Heart right ventricle (tissue), 16 donors: ENCODE measurements around the gene RAD51B. TPM values are rescaled to one million over a fixed set of nuclear protein-coding genes. Genes with fewer than 3 reads are reported as not detected.
A peak's percentile ranks its signal among the peaks of the same experiment; 100 is the strongest.

Source experiments
- ATAC-seq, 8 donors: fragments of 200-7000 bp; cut with Tn5 transposase; one replicate each; pipeline ENCODE4 v1.9.1; 2020; ENCODE audit warnings: mild to moderate bottlenecking in 8 of 8, moderate library complexity in 8 of 8, moderate number of reproducible peaks in 1 of 8
- DNase-seq, 2 donors: peaks; one replicate each; pipeline ENCODE4 v3.0.0-alpha.2; 2020
- H3K27ac ChIP-seq, 10 donors: fragments of 200-600 bp; sonication (generic) in 2 of 10; one replicate each; pipeline versions ENCODE4 v1.5.0 to v1.8.0; 2020 to 2022; ENCODE audit warnings: mild to moderate bottlenecking in 3 of 10
- H3K27me3 ChIP-seq, 7 donors: fragments of 200-600 bp; one replicate each; pipeline ENCODE4 v1.8.0; 2021 to 2022; ENCODE audit warnings: mild to moderate bottlenecking in 2 of 7
- H3K36me3 ChIP-seq, 9 donors: fragments of 200-600 bp; sonication (generic) in 1 of 9; one replicate each; pipeline versions ENCODE4 v1.5.0 to v1.8.0; 2020 to 2022; ENCODE audit warnings: mild to moderate bottlenecking in 2 of 9
- H3K4me1 ChIP-seq, 9 donors: fragments of 200-600 bp; sonication (generic) in 1 of 9; one replicate each; pipeline versions ENCODE4 v1.5.0 to v1.8.0; 2020 to 2022; ENCODE audit warnings: mild to moderate bottlenecking in 4 of 9
- H3K4me3 ChIP-seq, 10 donors: fragments of 200-600 bp; sonication (generic) in 2 of 10; one replicate each; pipeline versions ENCODE4 v1.5.0 to v1.8.0; 2020 to 2022; ENCODE audit warnings: mild to moderate bottlenecking in 7 of 10, moderate library complexity in 2 of 10
- H3K9me3 ChIP-seq, 11 donors: fragments of 200-600 bp in 10 of 11; sonication (generic) in 2 of 11; one replicate each; pipeline versions ENCODE4 v1.5.0 to v1.8.0; 2013 to 2022; ENCODE audit warnings: mild to moderate bottlenecking in 2 of 11, control low read depth in 1 of 11, moderate library complexity in 1 of 11
- WGBS, 2 donors: extraction: QIAGEN DNeasy Blood & Tissue Kit; methylation state at CpG; one replicate each; pipeline ENCODE4 v1.1.7; 2013; ENCODE audit warnings: inconsistent platforms in 1 of 2; 5-methylcytosine and 5-hydroxymethylcytosine counted together
- intact Hi-C, 10 donors: fragments of 100-400 bp; cut with DNase I; formaldehyde crosslinking; loops; one replicate each; pipeline versions ENCODE4 v1.11.1 to v1.14.2; 2022
- polyA plus RNA-seq, 2 donors: library from polyadenylated mRNA; stranded (reverse); fragments of 200-250 nt; gene quantifications; one replicate each; pipeline ENCODE4 v1.2.3, GENCODE V29; 2013
- total RNA-seq, 10 donors: library from RNA; stranded (reverse); fragmentation: NEBNext Ultra II Directional in 3 of 10; extraction: Animal tissue kit (Norgen Biotek cat#: 25700) in 3 of 10; gene quantifications; one replicate each; pipeline versions ENCODE4 v1.2.1 to v1.2.4, GENCODE V29; 2021 to 2023
- TF ChIP-seq, protein P1 (sequence below), 9 donors: fragments of 200-600 bp; sonication (generic) in 2 of 9; IDR thresholded peaks; one replicate each; pipeline versions ENCODE4 v1.5.0 to v1.8.0; 2021 to 2022; ENCODE audit warnings: antibody characterized with exemption in 9 of 9, mild to moderate bottlenecking in 5 of 9, moderate library complexity in 1 of 9
- donor health status: Arrhythmogenic right ventricular cardiomyopathy.
- donor health status: ischemic (EF 13 %, LVEDD 7.1; RV severe dilation, severe dysfunction).
- donor health status: healthy with polysubstance abuse.
- donor health status: DM: no; HTN: yes; CAD: no.
- donor health status: DM: no; HTN: no; CAD: no.
- donor health status: ischemic (EF 25% LVEDD 6.9; RV normal size, moderate dysfunction).
- donor health status: ischemic (EF 25% LVEDD 5.7; RV mildly dilated, moderate dysfunction).
- donor health status: healthy.
- donor health status: DM: yes; HTN: yes; CAD: no.
- donor health status: Ischemic cardiomyopathy.
- donor health status: ischemic (EF 35%, LVEDD 5.7; RV mildly dilated, moderate dysfunction).
- donor health status: nonischemic (EF 11% LVEDD 7.7; RV severe dilation, severe dysfunction).
- donor health status: DM: yes; HTN: yes; CAD: no.
- donor health status: PGD.
- donor health status: ischemic (EF 29% LVEDD 5.4; RV normal size, mild dysfunction).
- donor health status: nonischemic (EF 23%, LVEDD 6.1; RV moderate dilation, normal function).

The RAD51B gene
- total and polyA plus RNA-seq, 12 donors: 0.88 to 8.6 (median 3.5) TPM

DNA sequence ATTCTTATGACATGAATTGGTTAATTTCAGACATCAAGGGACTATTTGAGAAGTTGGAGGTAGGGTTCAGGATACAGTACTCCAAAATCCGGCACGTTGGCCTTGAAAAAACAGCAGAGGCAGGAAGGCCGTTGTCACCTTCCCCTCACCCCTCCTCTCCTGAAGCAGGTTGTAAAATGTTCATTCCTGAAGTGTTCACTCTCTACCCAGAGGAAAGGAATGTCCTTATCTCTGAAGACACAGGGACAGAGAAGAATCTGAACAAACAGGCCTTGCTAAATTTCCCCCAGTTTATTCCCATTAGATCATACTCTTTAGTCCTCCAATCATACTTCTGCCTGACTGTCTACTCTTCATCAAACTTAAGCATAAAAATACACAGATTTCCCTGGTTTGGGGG, 659.7 kb downstream of the RAD51B start:
- H3K36me3 ChIP-seq: no peaks in the 10 kb centered on the region
- H3K27ac ChIP-seq: no peak overlapping the region
- ATAC-seq: no peak
- intact Hi-C loops: no loop called here
- no peak overlapping the region for H3K4me3 ChIP-seq
- peaks cover 0 to 40% (median 23%) of the 10 kb centered on the region in 9 donors for H3K4me1 ChIP-seq
- DNase-seq: no peak
- TF ChIP-seq, protein P1, sequence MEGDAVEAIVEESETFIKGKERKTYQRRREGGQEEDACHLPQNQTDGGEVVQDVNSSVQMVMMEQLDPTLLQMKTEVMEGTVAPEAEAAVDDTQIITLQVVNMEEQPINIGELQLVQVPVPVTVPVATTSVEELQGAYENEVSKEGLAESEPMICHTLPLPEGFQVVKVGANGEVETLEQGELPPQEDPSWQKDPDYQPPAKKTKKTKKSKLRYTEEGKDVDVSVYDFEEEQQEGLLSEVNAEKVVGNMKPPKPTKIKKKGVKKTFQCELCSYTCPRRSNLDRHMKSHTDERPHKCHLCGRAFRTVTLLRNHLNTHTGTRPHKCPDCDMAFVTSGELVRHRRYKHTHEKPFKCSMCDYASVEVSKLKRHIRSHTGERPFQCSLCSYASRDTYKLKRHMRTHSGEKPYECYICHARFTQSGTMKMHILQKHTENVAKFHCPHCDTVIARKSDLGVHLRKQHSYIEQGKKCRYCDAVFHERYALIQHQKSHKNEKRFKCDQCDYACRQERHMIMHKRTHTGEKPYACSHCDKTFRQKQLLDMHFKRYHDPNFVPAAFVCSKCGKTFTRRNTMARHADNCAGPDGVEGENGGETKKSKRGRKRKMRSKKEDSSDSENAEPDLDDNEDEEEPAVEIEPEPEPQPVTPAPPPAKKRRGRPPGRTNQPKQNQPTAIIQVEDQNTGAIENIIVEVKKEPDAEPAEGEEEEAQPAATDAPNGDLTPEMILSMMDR (IDR thresholded peaks at IDR 0.05): no peak
- no peaks in the 10 kb centered on the region for H3K27me3 ChIP-seq
- WGBS, 2 donors: 65 to 89% methylated on average over 3 of the region's 3 CpGs
- H3K9me3 ChIP-seq: no peaks in the 10 kb centered on the region

DNA sequence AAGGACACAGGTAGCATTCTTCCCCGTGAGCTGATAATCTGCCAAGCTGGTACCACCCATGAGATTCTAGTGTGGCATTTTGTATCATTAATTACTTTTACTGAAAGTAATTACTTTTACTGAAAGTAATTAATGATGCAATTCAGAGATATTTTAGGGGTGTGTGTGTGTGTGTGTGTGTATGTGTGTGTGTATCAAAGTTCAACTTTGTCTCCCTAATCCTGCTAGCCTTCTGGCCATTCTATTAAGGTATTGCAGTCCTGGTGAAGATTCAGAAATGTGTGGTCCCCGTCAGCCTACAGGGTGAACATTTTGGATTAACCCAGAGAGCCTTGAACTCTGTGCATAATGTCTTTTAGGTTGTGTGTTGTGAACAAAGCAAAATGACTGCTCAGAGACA, 662.4 kb downstream of the RAD51B start:
- 98 to 100% methylated on average over 2 of the region's 2 CpGs for WGBS, 2 donors
- no peaks in the 10 kb centered on the region for H3K27me3 ChIP-seq
- ATAC-seq: no peak
- intact Hi-C loops: no loop called here
- TF ChIP-seq, protein P1 (IDR thresholded peaks at IDR 0.05): no peak
- H3K27ac ChIP-seq: no peak overlapping the region
- no peak overlapping the region for H3K4me3 ChIP-seq
- no peaks in the 10 kb centered on the region for H3K9me3 ChIP-seq
- H3K36me3 ChIP-seq: no peaks in the 10 kb centered on the region
- peaks cover 0 to 30% (median 14%) of the 10 kb centered on the region in 9 donors for H3K4me1 ChIP-seq
- DNase-seq: no peak

DNA sequence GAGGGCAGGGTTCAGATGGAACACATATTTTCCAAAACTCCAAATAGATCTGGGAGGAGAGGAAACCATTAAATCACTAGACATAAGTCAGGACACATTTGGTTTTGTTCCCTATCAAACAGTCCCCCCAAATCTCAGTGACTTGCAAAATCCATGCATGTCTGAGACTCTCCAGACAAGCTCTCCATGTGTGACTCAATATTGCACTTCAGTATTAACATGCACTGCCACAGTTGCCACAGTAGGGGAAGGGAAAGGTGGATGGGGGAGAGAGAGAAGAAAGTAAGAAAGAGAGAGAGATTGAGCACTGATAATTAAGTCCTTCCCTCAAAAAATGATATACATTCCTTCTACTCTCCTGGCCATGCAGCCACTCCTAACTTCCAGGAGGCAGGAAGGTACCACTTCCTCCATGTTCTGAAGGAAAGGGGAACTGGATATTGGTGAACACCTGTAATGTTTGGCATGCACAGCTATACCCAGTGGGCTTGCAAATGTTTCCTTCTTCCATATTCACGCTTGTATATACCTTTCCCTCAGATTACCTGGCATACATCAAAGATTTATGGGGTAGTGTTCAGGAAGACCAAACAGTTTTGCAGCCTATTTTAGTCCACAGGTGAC, 663.3 kb downstream of the RAD51B start:
- H3K27me3 ChIP-seq: no peaks in the 10 kb centered on the region
- TF ChIP-seq, protein P1 (IDR thresholded peaks at IDR 0.05): no peak
- H3K36me3 ChIP-seq: no peaks in the 10 kb centered on the region
- WGBS, 2 donors: 96 to 98% methylated on average over 1 of the region's 1 CpG
- ATAC-seq (no peak), DNase-seq (no peak)
- H3K9me3 ChIP-seq: no peaks in the 10 kb centered on the region
- peak overlapping the region in 4 of 10 donors; percentile 0 to 46 (median 36) for H3K27ac ChIP-seq
- peaks cover 0 to 22% (median 14%) of the 10 kb centered on the region in 9 donors for H3K4me1 ChIP-seq
- H3K4me3 ChIP-seq: no peak overlapping the region
- intact Hi-C loops: no loop called here

DNA sequence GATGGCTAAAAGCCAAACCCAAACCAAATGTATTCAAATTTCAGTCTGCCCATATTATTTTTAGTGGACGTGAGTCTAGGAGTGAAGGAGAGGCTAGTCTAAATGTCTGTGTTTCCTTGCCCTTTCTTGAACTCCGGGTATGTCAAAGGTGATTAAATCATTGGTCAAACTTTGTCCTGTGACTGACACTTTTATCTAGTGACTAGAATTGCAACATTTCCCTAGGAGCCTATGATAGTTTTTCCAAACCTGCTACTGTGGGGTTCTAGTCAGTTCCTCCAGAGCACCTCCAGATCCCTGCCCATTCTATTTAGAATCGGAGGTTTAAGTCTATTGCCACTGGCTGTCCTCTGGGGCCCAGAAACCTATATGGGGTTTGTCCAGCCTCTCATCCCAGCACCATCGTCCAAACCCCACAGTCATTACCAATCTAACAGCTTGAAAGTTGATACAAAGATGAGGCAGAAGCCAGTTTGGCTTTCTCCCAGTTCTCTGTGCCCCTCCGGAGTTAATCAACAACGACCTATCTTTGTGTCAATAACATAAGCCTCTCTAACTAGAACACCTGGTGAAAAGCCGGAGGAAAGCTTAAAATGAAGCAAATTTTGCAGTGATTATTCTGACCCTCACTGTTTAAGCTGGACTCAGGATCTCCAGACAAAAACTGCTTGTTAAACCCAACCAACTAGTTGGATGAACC, 666.6 kb downstream of the RAD51B start:
- TF ChIP-seq, protein P1 (IDR thresholded peaks at IDR 0.05): no peak
- intact Hi-C loops: no loop called here
- Histone ChIP-seq H3K27me3 (no peaks in the 10 kb centered on the region), H3K36me3 (no peaks in the 10 kb centered on the region), H3K4me3 (no peak overlapping the region), H3K4me1 (peaks cover 0 to 20% (median 14%) of the 10 kb centered on the region in 9 donors), H3K27ac (no peak overlapping the region), H3K9me3 (no peaks in the 10 kb centered on the region)
- DNase-seq: no peak
- 90 to 93% methylated on average over 7 of the region's 7 CpGs for WGBS, 2 donors
- ATAC-seq: no peak
